WTC11 (cell line): ENCODE data around the gene BOK. TPM values are rescaled to one million over a fixed set of nuclear protein-coding genes. Genes with fewer than 3 reads are reported as not detected.

Source experiments
- ATAC-seq: fragments of 200-7000 bp; cut with Tn5 transposase; 2 replicates; pipeline ENCODE4 v1.10.0; 2021; ENCODE audit warnings: mild to moderate bottlenecking, moderate library complexity
- CTCF ChIA-PET: fragments of 300-600 bp; sonication (Branson Sonifier 250); formaldehyde crosslinking; loops from one replicate; lab custom pipeline; 2021; ENCODE audit warnings: antibody characterized with exemption; lab: Charles Lee
- POLR2A ChIA-PET: fragments of 350-600 bp; sonication (Branson Sonifier 250); formaldehyde crosslinking; loops from one replicate; lab custom pipeline; 2021; ENCODE audit warnings: antibody characterized with exemption; lab: Charles Lee
- DNase-seq: peaks from one replicate; pipeline ENCODE4 v3.0.0; 2021; ENCODE audit warnings: low spot score
- H3K27ac Mint-ChIP-seq: 2 replicates; pipeline ENCODE4 v1.8.0; 2021; ENCODE audit warnings: mixed read lengths
- H3K27me3 Mint-ChIP-seq: 2 replicates; pipeline ENCODE4 v1.8.0; 2021; ENCODE audit warnings: low read depth, mild to moderate bottlenecking, moderate library complexity, mixed read lengths
- H3K36me3 Mint-ChIP-seq: 2 replicates; pipeline ENCODE4 v1.8.0; 2021; ENCODE audit warnings: mixed read lengths
- H3K4me1 Mint-ChIP-seq: 2 replicates; pipeline ENCODE4 v1.8.0; 2022; ENCODE audit warnings: mixed read lengths
- H3K4me3 Mint-ChIP-seq: 2 replicates; pipeline ENCODE4 v1.8.0; 2021; ENCODE audit warnings: mild to moderate bottlenecking, moderate library complexity, mixed read lengths
- H3K9me3 Mint-ChIP-seq: 2 replicates; pipeline ENCODE4 v1.8.0; 2021; ENCODE audit warnings: mixed read lengths
- ARID4B ChIP-seq: sonication (generic); formaldehyde crosslinking; IDR thresholded peaks from 2 replicates; pipeline ENCODE4 v1.8.0; 2023; ENCODE audit warnings: missing genetic modification reagents, mild to moderate bottlenecking, borderline replicate concordance
- ELF4 ChIP-seq: sonication (generic); formaldehyde crosslinking; IDR thresholded peaks from 2 replicates; pipeline ENCODE4 v1.8.1; 2022; ENCODE audit warnings: low read depth, mild to moderate bottlenecking, moderate library complexity, missing genetic modification reagents
- ETV6 ChIP-seq: sonication (generic); formaldehyde crosslinking; IDR thresholded peaks from 2 replicates; pipeline ENCODE4 v1.8.1; 2022; ENCODE audit warnings: mild to moderate bottlenecking, missing genetic modification reagents
- HMGA2 ChIP-seq: fragments of 250-450 bp; sonication (Bioruptor Pico); IDR thresholded peaks from 2 replicates; pipeline ENCODE4 v1.4.0; 2021; ENCODE audit warnings: mild to moderate bottlenecking, moderate library complexity
- IRF2 ChIP-seq: sonication (generic); formaldehyde crosslinking; IDR thresholded peaks from 2 replicates; pipeline ENCODE4 v1.8.0; 2022; ENCODE audit warnings: low read depth, missing genetic modification reagents, borderline replicate concordance
- MAX ChIP-seq: sonication (generic); formaldehyde crosslinking; IDR thresholded peaks from 2 replicates; pipeline ENCODE4 v1.8.0; 2022; ENCODE audit warnings: mild to moderate bottlenecking, missing genetic modification reagents
- NFATC4 ChIP-seq: fragments of 250-450 bp; sonication (Bioruptor Pico); IDR thresholded peaks from 2 replicates; pipeline ENCODE4 v1.9.0; 2021; ENCODE audit warnings: mild to moderate bottlenecking
- NFE2L1 ChIP-seq: sonication (generic); formaldehyde crosslinking; IDR thresholded peaks from 2 replicates; pipeline ENCODE4 v1.8.1; 2023; ENCODE audit warnings: missing genetic modification reagents
- NFYB ChIP-seq: sonication (generic); formaldehyde crosslinking; conservative IDR thresholded peaks from 2 replicates; pipeline ENCODE4 v1.8.0; 2022; ENCODE audit warnings: low read depth, missing genetic modification reagents
- PRRX2 ChIP-seq: fragments of 250-450 bp; sonication (Bioruptor Pico); IDR thresholded peaks from 2 replicates; pipeline ENCODE4 v1.8.0; 2021; ENCODE audit warnings: mild to moderate bottlenecking
- RELA ChIP-seq: sonication (generic); formaldehyde crosslinking; IDR thresholded peaks from 2 replicates; pipeline ENCODE4 v1.8.1; 2022; ENCODE audit warnings: missing genetic modification reagents, mild to moderate bottlenecking, borderline replicate concordance
- RORB ChIP-seq: fragments of 250-450 bp; sonication (Bioruptor Pico); IDR thresholded peaks from 2 replicates; pipeline ENCODE4 v1.9.0; 2021; ENCODE audit warnings: mild to moderate bottlenecking
- SMAD4 ChIP-seq: sonication (generic); formaldehyde crosslinking; IDR thresholded peaks from 2 replicates; pipeline ENCODE4 v1.8.0; 2022; ENCODE audit warnings: mild to moderate bottlenecking, missing genetic modification reagents
- TEAD4 ChIP-seq: sonication (generic); formaldehyde crosslinking; IDR thresholded peaks from 2 replicates; pipeline ENCODE4 v1.8.0; 2022; ENCODE audit warnings: mild to moderate bottlenecking, missing genetic modification reagents
- ZBTB21 ChIP-seq: sonication (generic); formaldehyde crosslinking; IDR thresholded peaks from 2 replicates; pipeline ENCODE4 v1.8.1; 2023; ENCODE audit warnings: mild to moderate bottlenecking, missing genetic modification reagents, borderline replicate concordance
- ZBTB43 ChIP-seq: sonication (generic); formaldehyde crosslinking; IDR thresholded peaks from 2 replicates; pipeline ENCODE4 v1.8.1; 2023; ENCODE audit warnings: mild to moderate bottlenecking, missing genetic modification reagents
- ZNF121 ChIP-seq: sonication (generic); formaldehyde crosslinking; IDR thresholded peaks from 2 replicates; pipeline ENCODE4 v1.8.0; 2023; ENCODE audit warnings: missing genetic modification reagents
- ZNF263 ChIP-seq: sonication (generic); formaldehyde crosslinking; IDR thresholded peaks from 2 replicates; pipeline ENCODE4 v1.8.1; 2022; ENCODE audit warnings: low read depth, mild to moderate bottlenecking, moderate library complexity, missing genetic modification reagents
- ZNF281 ChIP-seq: sonication (generic); formaldehyde crosslinking; IDR thresholded peaks from 2 replicates; pipeline ENCODE4 v1.8.0; 2023; ENCODE audit warnings: mild to moderate bottlenecking, missing genetic modification reagents
- ZNF396 ChIP-seq: fragments of 250-450 bp; sonication (Bioruptor Pico); IDR thresholded peaks from 2 replicates; pipeline ENCODE4 v1.8.0; 2021; ENCODE audit warnings: mild to moderate bottlenecking, moderate library complexity, borderline replicate concordance
- ZNF425 ChIP-seq: fragments of 250-450 bp; sonication (Bioruptor Pico); conservative IDR thresholded peaks from 2 replicates; pipeline ENCODE4 v1.9.0; 2021; ENCODE audit warnings: mild to moderate bottlenecking
- total RNA-seq: library from RNA; stranded (reverse); gene quantifications from 3 replicates; pipeline ENCODE4 v1.2.3, GENCODE V29; 2021
- TF ChIP-seq, protein P1 (sequence below): sonication (generic); formaldehyde crosslinking; IDR thresholded peaks from 2 replicates; pipeline ENCODE4 v1.8.0; 2023; ENCODE audit warnings: missing genetic modification reagents

BOK gene
- total RNA-seq, 1 experiment from 2014 or later, result 39.4 TPM

DNA sequence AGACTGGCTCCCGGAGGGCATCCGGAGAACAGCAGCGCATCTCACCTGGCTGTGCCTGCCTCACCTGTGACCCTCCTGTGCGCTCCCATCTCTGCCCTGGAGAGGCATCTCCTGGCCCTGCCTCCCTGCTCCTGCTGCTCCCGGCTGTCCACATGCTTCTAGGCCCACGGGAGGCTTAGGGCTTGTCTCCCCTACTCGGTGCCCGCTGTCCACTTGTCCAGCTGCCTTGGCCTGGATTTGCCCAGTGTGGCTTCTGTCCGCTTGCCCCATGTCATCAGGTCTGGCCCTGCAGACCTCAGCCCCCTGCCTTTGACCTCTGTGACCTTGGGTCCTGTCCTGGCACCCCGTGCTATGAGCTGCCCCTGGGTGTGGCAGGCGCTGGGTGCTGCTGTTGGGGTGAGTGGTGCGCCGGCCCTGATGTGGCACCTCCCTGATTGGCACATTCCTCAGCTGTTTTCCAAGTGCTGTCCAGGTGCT, 4.5 kb downstream of the BOK start:
- ChIA-PET CTCF (interaction anchor here (0.7 to 1.0 kb wide), 2 partner anchors 32 to 34 kb away, joined by 3 to 4 read pairs; no protein-coding TSS in a partner anchor), POLR2A (no interaction called here)
- no peak for ATAC-seq
- no peak for DNase-seq
- peaks cover 10% of the 10 kb centered on the region for H3K4me1 Mint-ChIP-seq
- no peak overlapping the region for H3K4me3 Mint-ChIP-seq
- H3K36me3 Mint-ChIP-seq, result no peaks in the 10 kb centered on the region
- TF ChIP-seq ZNF121 (CRISPR knock-in tag), result no peak
- TF ChIP-seq ZBTB43 (CRISPR knock-in tag), result no peak
- no peak for TF ChIP-seq NFATC4 (CRISPR knock-in tag)
- no peak for TF ChIP-seq ZNF281 (CRISPR knock-in tag)
- TF ChIP-seq ZBTB21 (CRISPR knock-in tag), result no peak
- TF ChIP-seq RELA (CRISPR knock-in tag), result no peak
- no peak for TF ChIP-seq ZNF396 (CRISPR knock-in tag)
- TF ChIP-seq MAX (CRISPR knock-in tag), result no peak
- no peak for TF ChIP-seq ELF4
- TF ChIP-seq, protein P1, sequence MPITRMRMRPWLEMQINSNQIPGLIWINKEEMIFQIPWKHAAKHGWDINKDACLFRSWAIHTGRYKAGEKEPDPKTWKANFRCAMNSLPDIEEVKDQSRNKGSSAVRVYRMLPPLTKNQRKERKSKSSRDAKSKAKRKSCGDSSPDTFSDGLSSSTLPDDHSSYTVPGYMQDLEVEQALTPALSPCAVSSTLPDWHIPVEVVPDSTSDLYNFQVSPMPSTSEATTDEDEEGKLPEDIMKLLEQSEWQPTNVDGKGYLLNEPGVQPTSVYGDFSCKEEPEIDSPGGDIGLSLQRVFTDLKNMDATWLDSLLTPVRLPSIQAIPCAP, result no peak
- no peak for TF ChIP-seq ZNF263 (CRISPR knock-in tag)
- no peak for TF ChIP-seq SMAD4 (CRISPR knock-in tag)
- TF ChIP-seq TEAD4 (CRISPR knock-in tag), result no peak
- no peak for TF ChIP-seq IRF2 (CRISPR knock-in tag)
- no peak for TF ChIP-seq NFYB (CRISPR knock-in tag)
- no peak for TF ChIP-seq ZNF425 (CRISPR knock-in tag)
- H3K27ac Mint-ChIP-seq, result no peak overlapping the region; the same call in 1 of the 2 replicates
- no peaks in the 10 kb centered on the region for H3K9me3 Mint-ChIP-seq
- H3K27me3 Mint-ChIP-seq, result no peaks in the 10 kb centered on the region

DNA sequence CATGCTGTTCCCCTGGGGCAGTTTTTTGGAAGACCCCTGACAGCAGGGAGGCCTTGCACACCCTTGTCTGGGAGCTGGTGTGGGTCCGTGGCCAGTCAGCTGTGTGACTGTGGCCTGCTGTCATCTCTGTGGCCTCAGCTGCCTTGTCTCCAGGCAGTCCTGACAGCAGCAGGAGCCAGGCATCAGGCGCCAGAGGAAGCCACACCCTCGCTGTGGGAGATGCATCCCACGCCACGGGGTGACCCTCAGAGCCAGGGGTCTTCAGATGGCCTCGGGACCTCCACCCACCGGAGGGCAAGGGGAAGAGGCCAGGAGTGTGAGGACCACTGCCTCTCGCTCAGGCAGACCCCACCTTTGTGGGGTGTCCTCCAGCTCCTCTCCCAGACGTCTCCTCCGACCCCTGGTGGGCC, 5.0 kb downstream of the BOK start:
- no peak for DNase-seq
- Mint-ChIP-seq H3K36me3 (no peaks in the 10 kb centered on the region), H3K27me3 (no peaks in the 10 kb centered on the region), H3K4me1 (peaks cover 8% of the 10 kb centered on the region), H3K27ac (no peak overlapping the region; the same call in 1 of the 2 replicates), H3K9me3 (no peaks in the 10 kb centered on the region), H3K4me3 (no peak overlapping the region)
- no peak for TF ChIP-seq HMGA2 (CRISPR knock-in tag)
- TF ChIP-seq RORB (CRISPR knock-in tag), result no peak
- no peak for TF ChIP-seq ARID4B (CRISPR knock-in tag)
- no peak for TF ChIP-seq ETV6 (CRISPR knock-in tag)
- TF ChIP-seq PRRX2 (CRISPR knock-in tag), result no peak
- no peak for TF ChIP-seq NFE2L1 (CRISPR knock-in tag)
- ATAC-seq, result no peak
- CTCF ChIA-PET, result interaction anchor here (0.7 to 1.0 kb wide), 2 partner anchors 32 to 34 kb away, joined by 3 to 4 read pairs; no protein-coding TSS in a partner anchor
- POLR2A ChIA-PET, result no interaction called here
